NB4 (cell line): Measurements from ENCODE around the gene MAP4K4.
A peak's percentile ranks its signal among the peaks of the same experiment; 100 is the strongest.

ENCODE experiments used
- DNase-seq: peaks from one replicate; pipeline ENCODE4 v3.0.0; 2010; ENCODE audit warnings: low read depth
- H3K4me3 ChIP-seq: one replicate; pipeline ENCODE4 v1.5.1; 2011; ENCODE audit warnings: mild to moderate bottlenecking, low read depth, low read length, moderate library complexity
- CTCF ChIP-seq: IDR thresholded peaks from one replicate; pipeline ENCODE4 v1.5.1; 2012; ENCODE audit warnings: low read depth, low read length
- MAX ChIP-seq: IDR thresholded peaks from 2 replicates; pipeline ENCODE4 v1.6.1; 2011; ENCODE audit warnings: low read depth, low read length
- MYC ChIP-seq: IDR thresholded peaks from 2 replicates; pipeline ENCODE4 v1.6.1; 2011; ENCODE audit warnings: low read depth, low read length
- POLR2A ChIP-seq: IDR thresholded peaks from 2 replicates; pipeline ENCODE4 v1.6.1; 2011; ENCODE audit warnings: mild to moderate bottlenecking; ENCODE audit not compliant: insufficient read length; ENCODE audit errors: extremely low read depth

MAP4K4 gene

GRCh38 chr2:101734505-101735165 is 37.1 kb downstream of the MAP4K4 start:
- H3K4me3 ChIP-seq, result no peak overlapping the region
- DNase-seq, result no peak
- TF ChIP-seq CTCF, result no peak
- no peak for TF ChIP-seq MAX
- no peak for TF ChIP-seq POLR2A

- H3K4me3 ChIP-seq, result no peak overlapping the region
- DNase-seq, result no peak
- TF ChIP-seq CTCF (no peak), MYC (no peak), POLR2A (no peak), MAX (no peak)
These were observed 37.6 kb downstream of the MAP4K4 start for GRCh38 chr2:101735166-101735533.

- TF ChIP-seq MYC, result no peak
- TF ChIP-seq MAX, result no peak
- no peak for TF ChIP-seq POLR2A
- TF ChIP-seq CTCF, result no peak
- no peak overlapping the region for H3K4me3 ChIP-seq
- DNase-seq, result no peak
These were observed 38.7 kb downstream of the MAP4K4 start for GRCh38 chr2:101736233-101736632.

GRCh38 chr2:101736861-101737291 is 39.4 kb downstream of the MAP4K4 start:
- peak; percentile 82 for DNase-seq
- TF ChIP-seq MYC (0 out of 2 replicates have a peak, but pooled peaks have one; percentile 17), POLR2A (no peak)
- H3K4me3 ChIP-seq, result no peak overlapping the region

- DNase-seq, result no peak
- no peak overlapping the region for H3K4me3 ChIP-seq
- no peak for TF ChIP-seq CTCF
- TF ChIP-seq MYC, result no peak
- no peak for TF ChIP-seq POLR2A
- no peak for TF ChIP-seq MAX
These were observed 40.2 kb downstream of the MAP4K4 start for GRCh38 chr2:101737478-101738255.

- TF ChIP-seq MAX (no peak), CTCF (no peak), POLR2A (no peak), MYC (no peak)
- no peak overlapping the region for H3K4me3 ChIP-seq
- no peak for DNase-seq
These were observed 41.1 kb downstream of the MAP4K4 start for GRCh38 chr2:101738649-101739048.
